A673 (cell line): Measurements from ENCODE around the gene ZNF189.

Experiments
- EZH2 ChIP-seq: fragments of 200-600 bp; sonication (generic); IDR thresholded peaks from 2 replicates; pipeline ENCODE4 v1.6.1; 2017; ENCODE audit warnings: borderline replicate concordance, low read depth, mild to moderate bottlenecking, mixed read lengths, antibody characterized with exemption, low read length; ENCODE audit not compliant: poor library complexity, severe bottlenecking
- TF ChIP-seq, protein P1 (sequence below): fragments of 300-800, 200-600 bp; sonication (generic); conservative IDR thresholded peaks from 2 replicates; pipeline ENCODE4 v1.5.1; 2017; ENCODE audit warnings: low read depth, mild to moderate bottlenecking, antibody characterized with exemption, low read length, moderate library complexity, mixed read lengths

DNA sequence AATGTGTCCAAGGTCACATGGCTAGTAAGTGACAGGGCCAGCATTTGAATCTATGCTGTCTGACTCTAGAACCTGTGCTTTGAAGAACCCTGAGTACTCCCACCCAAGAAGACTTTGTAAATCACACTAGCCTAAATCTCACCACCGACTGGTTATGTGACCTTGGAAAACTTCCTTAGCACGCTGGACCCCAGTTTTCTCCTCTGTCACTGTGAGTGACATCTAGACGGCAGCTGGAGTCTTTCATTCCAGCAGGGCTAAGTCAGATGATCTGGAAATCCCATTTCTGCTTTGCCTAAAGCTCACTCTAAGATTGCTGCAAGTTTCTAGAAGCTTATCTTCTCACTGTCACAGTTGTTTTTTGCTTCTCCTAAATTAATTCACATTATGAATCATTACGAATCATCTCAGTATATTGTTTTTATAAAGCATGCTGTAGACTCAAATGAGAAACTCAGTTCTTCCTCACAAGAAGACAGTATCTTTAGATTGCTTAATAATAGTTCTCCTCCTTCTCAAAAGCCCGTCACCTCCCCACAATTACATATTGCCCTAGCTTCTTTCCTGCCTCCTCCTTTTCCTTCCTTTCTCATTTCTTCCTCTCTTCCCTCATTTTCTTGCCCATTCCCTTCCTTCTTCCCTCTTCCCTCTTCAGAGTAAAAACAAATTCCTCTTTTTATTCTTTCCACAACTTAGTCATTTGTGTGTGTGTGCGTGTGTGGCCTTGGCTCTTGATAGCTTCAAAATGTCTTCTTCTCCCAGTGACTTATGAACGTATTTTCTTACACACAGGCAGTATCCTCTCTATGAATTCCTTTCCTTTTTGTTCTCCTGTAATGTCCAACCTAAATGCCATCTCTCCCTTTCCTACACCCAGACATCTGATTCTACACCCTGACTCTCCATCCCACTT lies 20.1 kb downstream of the ZNF189 start:
- TF ChIP-seq, protein P1, sequence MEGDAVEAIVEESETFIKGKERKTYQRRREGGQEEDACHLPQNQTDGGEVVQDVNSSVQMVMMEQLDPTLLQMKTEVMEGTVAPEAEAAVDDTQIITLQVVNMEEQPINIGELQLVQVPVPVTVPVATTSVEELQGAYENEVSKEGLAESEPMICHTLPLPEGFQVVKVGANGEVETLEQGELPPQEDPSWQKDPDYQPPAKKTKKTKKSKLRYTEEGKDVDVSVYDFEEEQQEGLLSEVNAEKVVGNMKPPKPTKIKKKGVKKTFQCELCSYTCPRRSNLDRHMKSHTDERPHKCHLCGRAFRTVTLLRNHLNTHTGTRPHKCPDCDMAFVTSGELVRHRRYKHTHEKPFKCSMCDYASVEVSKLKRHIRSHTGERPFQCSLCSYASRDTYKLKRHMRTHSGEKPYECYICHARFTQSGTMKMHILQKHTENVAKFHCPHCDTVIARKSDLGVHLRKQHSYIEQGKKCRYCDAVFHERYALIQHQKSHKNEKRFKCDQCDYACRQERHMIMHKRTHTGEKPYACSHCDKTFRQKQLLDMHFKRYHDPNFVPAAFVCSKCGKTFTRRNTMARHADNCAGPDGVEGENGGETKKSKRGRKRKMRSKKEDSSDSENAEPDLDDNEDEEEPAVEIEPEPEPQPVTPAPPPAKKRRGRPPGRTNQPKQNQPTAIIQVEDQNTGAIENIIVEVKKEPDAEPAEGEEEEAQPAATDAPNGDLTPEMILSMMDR, result no peak
- no peak for TF ChIP-seq EZH2
